Neutrophil (primary cell): ENCODE results near the gene COG7.

Experiments
- H3K27ac ChIP-seq: fragments of 200-600 bp; sonication (generic); 2 replicates; pipeline ENCODE4 v1.5.1; 2016; ENCODE audit warnings: mild to moderate bottlenecking, moderate library complexity
- H3K27me3 ChIP-seq: fragments of 200-600 bp; sonication (generic); 2 replicates; pipeline ENCODE4 v1.6.0; 2016; ENCODE audit warnings: mild to moderate bottlenecking
- H3K36me3 ChIP-seq: fragments of 200-600 bp; sonication (generic); 2 replicates; pipeline ENCODE4 v1.5.1; 2017
- H3K4me1 ChIP-seq, 2 experiments: fragments of 200-600 bp in 1 of 2; sonication (generic) in 1 of 2; 1 replicate in 1 of 2; 2 replicates in 1 of 2; pipeline versions ENCODE4 v1.5.1 to v1.6.1; 2013 to 2016; ENCODE audit warnings: low read depth in 1 of 2, low read length in 1 of 2, mild to moderate bottlenecking in 1 of 2, moderate library complexity in 1 of 2; ENCODE audit not compliant: control insufficient read depth in 1 of 2, insufficient read depth in 1 of 2
- H3K4me3 ChIP-seq, 2 experiments: fragments of 200-600 bp in 1 of 2; sonication (generic) in 1 of 2; 1 replicate in 1 of 2; 2 replicates in 1 of 2; pipeline ENCODE4 v1.5.1; 2013 to 2016; ENCODE audit warnings: low read depth in 1 of 2, low read length in 1 of 2, mild to moderate bottlenecking in 1 of 2, moderate library complexity in 1 of 2
- H3K9me3 ChIP-seq: fragments of 200-600 bp; sonication (generic); 2 replicates; pipeline ENCODE4 v1.5.1; 2016
- CTCF ChIP-seq: fragments of 200-600 bp; sonication (generic); IDR thresholded peaks from 2 replicates; pipeline ENCODE4 v1.5.1; 2016; ENCODE audit warnings: antibody characterized with exemption

The COG7 gene

GRCh38 chr16:23434380-23434779 is 18.6 kb downstream of the COG7 start:
- Histone ChIP-seq H3K9me3 (no peaks in the 10 kb centered on the region), H3K27ac (no peak overlapping the region), H3K4me1 (peaks cover 10% of the 10 kb centered on the region in 2 experiments), H3K4me3 (no peak overlapping the region), H3K36me3 (peaks cover 27% of the 10 kb centered on the region), H3K27me3 (no peaks in the 10 kb centered on the region)
- peak; percentile 77 for TF ChIP-seq CTCF

- no peak for TF ChIP-seq CTCF
- Histone ChIP-seq H3K36me3 (peaks cover 24% of the 10 kb centered on the region), H3K27ac (no peak overlapping the region), H3K4me3 (no peak overlapping the region), H3K9me3 (no peaks in the 10 kb centered on the region), H3K27me3 (no peaks in the 10 kb centered on the region), H3K4me1 (peaks cover 10% of the 10 kb centered on the region in 2 experiments)
These were observed 19.6 kb downstream of the COG7 start for GRCh38 chr16:23433261-23433920.

GRCh38 chr16:23432176-23433128 is 20.5 kb downstream of the COG7 start:
- no peaks in the 10 kb centered on the region for H3K9me3 ChIP-seq
- H3K4me1 ChIP-seq: peaks cover 10% of the 10 kb centered on the region in 2 experiments
- H3K27ac ChIP-seq: no peak overlapping the region
- no peak for TF ChIP-seq CTCF
- H3K27me3 ChIP-seq: no peaks in the 10 kb centered on the region
- no peak overlapping the region for H3K4me3 ChIP-seq
- peaks cover 20% of the 10 kb centered on the region for H3K36me3 ChIP-seq

GRCh38 chr16:23428351-23428750 is 24.6 kb downstream of the COG7 start:
- no peak overlapping the region for H3K4me3 ChIP-seq
- no peaks in the 10 kb centered on the region for H3K27me3 ChIP-seq
- TF ChIP-seq CTCF: no peak
- no peak overlapping the region for H3K27ac ChIP-seq
- H3K4me1 ChIP-seq: no peaks in the 10 kb centered on the region
- H3K9me3 ChIP-seq: no peaks in the 10 kb centered on the region
- peaks cover 30% of the 10 kb centered on the region for H3K36me3 ChIP-seq

- Histone ChIP-seq H3K36me3 (peaks cover 12% of the 10 kb centered on the region), H3K27ac (no peak overlapping the region), H3K9me3 (no peaks in the 10 kb centered on the region), H3K4me3 (no peak overlapping the region), H3K27me3 (no peaks in the 10 kb centered on the region), H3K4me1 (no peaks in the 10 kb centered on the region)
- no peak for TF ChIP-seq CTCF
These were observed 28.6 kb downstream of the COG7 start for GRCh38 chr16:23424292-23424958.
